Measurements from ENCODE around the gene FBXW8.

GRCh38 chr12:117071009-117071408, 160.3 kb downstream of the FBXW8 start:
- TF ChIP-seq POLR2A (IDR thresholded peaks at IDR 0.05) (no peak), CTCF (IDR thresholded peaks at IDR 0.05) (no peak)
